G401 (cell line): ENCODE results near the gene PRKAR1B. TPM values are rescaled to one million over a fixed set of nuclear protein-coding genes. Genes with fewer than 3 reads are reported as not detected.
"Not testable (repeated sequence)": the region's sequence is repeated elsewhere in the genome, so short reads cannot be mapped to it uniquely, and the experiment has no call there.

Experiments used
- DNase-seq: peaks from one replicate; pipeline ENCODE4 v3.0.0-alpha.2; 2015; ENCODE audit warnings: low spot score
- in situ Hi-C: cut with HindIII; loops from 2 replicates; pipeline ENCODE4 v1.10.0; 2016; ENCODE audit warnings: low sequenced_read_pairs, mixed read lengths
- total RNA-seq: library from RNA; depleted of rRNA; stranded (reverse); fragments of >200 nt; shearing (Covaris generic); gene quantifications from 2 replicates; pipeline ENCODE4 v1.2.3, GENCODE V29; 2014

The PRKAR1B gene
- total RNA-seq, 1 experiment from 2014 or later = 83.1 TPM

DNA sequence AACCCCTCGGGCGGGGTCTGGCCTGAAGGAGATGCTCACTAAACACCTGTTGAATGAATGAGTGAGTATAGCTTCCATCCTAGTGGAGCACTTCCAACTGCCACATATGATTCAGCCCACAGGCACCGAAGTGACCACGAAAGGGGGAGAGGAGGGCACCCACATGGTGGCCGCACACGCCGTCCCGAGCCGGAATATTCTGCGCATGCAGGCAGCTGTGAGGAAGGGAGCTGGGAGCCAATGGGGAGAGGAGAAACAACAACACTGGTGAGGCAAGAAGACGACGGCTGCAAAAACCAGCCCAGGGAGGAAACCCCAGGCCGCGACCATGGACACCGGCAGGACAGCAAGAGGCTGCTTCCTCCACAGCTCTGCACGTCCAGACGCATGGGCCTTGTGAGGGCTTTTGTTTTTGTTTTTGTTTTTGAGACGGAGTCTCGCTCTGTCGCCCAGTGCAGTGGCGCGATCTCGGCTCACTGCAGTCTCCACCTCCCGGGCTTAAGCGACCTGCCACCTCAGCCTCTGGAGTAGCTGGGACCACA lies 67.7 kb downstream of the PRKAR1B start:
- DNase-seq = no peak
- in situ Hi-C loops = no loop called here

DNA sequence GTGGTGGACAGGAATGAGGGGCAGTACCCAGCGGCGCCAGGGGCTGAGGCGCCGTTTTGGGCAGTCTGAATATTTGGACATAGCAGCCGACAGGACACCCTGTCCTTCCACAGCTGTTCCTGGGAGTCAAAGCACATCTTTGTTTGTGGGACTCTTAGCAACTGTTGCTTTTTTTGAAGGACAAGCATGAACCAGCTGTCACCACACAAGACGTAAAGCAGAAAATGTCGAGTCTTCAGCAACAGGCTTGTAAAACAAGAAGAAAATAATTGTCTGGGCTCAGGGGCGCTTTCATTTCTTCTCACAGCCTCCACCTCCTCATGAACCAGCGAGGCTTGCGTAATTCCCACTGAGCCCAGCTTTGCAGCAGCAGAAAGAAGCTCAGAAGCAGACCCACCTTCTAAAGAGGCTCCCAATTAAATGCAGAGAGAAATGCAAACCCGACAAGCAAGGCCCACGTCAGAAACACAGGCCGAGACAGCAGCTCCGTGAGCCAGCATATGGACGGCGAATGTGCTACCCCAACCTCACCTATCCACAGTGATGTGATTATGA lies 69.4 kb downstream of the PRKAR1B start:
- no peak for DNase-seq
- in situ Hi-C loops = no loop called here

DNA sequence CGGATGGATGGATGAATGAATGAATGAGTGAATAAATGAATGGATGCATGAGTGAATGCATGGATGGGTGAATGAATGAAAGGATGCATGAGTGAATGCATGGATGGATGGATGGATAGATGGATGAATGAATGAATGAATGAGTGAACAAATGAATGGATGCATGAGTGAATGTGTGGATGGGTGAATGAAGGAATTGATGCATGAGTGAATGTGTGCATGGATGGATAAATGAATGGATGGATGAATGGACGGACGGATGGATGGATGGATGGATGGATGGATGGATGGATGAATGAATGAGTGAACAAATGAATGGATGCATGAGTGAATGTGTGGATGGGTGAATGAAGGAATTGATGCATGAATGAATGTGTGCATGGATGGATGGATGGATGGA lies 70.1 kb downstream of the PRKAR1B start:
- DNase-seq, in situ Hi-C loops: not testable (repeated sequence)

DNA sequence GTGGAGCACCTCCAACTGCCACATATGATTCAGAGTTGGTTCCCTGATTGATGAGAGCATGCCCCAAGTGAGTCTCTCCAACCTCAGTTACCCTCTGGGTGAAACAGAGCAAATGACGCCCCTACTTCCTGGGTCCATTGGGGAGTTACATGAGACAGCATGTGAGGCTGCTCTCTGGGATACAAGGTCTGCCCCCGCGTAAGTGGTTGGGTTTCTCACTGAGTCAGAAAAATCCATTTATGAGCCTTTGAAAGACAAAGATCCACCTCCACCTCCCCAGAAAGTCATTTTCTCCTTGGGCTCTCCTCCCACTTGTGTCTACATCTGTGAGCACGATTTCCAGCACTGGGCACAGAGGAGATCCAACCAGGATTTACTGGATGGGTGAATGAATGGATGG lies 71.3 kb downstream of the PRKAR1B start:
- in situ Hi-C loops = no loop called here
- no peak for DNase-seq

DNA sequence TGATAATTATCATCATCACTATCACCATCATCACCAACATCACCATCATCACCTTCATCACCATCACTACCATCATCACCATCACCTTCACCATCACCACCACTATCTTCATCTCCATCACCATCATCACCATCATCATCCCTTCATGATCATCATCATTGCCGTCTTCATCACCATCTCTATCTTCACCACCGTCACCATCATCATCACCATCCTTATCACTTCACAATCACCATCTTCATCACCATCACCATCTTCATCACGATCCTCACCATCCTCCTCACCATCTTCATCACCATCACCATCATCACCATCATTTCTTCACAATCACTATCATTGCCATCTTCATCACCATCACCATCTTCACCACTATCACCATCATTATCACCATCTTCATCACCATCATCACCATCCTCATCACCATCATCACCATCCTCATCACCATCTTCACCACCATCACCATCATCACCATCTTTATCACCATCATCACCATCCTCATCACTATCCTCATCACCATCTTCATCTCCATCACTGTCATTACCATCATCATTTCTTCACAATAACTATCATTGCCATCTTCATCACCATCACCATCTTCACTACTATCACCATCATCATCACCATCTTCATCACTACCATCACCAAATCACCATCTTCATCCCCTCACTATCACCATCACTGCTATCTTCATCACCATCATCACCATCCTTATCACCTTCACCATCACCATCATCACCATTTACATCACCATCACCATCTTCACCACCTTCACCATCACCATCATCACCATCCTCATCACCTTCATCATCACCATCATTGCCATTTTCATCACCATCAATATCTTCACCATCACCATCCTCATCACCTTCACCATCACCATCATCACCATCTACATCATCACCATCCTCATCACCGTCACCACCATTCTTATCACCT lies 73.0 kb downstream of the PRKAR1B start:
- in situ Hi-C loops = no loop called here
- DNase-seq = no peak

DNA sequence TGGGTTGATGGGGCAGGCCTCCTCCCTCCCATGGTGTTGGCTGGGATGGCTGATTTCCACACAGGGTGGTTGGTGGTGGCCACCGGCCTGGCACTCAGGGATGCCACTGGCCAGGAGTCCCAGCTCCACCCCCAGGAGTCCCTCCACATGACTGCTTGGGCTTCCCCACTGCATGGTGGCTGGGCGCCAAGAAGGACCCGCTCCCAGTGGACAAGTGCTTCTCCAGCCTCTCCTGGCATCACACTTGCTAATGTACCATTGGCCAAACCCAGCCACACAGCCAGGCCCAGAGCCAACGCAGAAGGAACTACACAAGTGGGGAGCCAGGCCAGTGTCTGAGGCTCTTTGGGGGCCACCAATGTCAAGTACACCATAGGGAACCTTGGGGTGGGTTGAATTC lies 74.2 kb downstream of the PRKAR1B start:
- DNase-seq = no peak
- in situ Hi-C loops = no loop called here

DNA sequence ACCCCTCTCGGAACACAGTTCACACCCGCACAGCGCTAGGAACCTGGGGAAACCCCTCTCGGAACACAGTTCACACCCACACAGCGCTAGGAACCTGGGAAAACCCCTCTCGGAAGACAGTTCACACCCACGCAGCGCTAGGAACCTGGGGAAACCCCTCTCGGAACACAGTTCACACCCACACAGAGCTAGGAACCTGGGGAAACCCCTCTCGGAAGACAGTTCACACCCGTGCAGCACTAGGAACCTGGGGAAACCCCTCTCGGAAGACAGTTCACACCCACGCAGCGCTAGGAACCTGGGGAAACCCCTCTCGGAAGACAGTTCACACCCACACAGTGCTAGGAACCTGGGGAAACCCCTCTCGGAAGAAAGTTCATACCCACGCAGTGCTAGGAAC lies 74.9 kb downstream of the PRKAR1B start:
- in situ Hi-C loops, DNase-seq: not testable (repeated sequence)

DNA sequence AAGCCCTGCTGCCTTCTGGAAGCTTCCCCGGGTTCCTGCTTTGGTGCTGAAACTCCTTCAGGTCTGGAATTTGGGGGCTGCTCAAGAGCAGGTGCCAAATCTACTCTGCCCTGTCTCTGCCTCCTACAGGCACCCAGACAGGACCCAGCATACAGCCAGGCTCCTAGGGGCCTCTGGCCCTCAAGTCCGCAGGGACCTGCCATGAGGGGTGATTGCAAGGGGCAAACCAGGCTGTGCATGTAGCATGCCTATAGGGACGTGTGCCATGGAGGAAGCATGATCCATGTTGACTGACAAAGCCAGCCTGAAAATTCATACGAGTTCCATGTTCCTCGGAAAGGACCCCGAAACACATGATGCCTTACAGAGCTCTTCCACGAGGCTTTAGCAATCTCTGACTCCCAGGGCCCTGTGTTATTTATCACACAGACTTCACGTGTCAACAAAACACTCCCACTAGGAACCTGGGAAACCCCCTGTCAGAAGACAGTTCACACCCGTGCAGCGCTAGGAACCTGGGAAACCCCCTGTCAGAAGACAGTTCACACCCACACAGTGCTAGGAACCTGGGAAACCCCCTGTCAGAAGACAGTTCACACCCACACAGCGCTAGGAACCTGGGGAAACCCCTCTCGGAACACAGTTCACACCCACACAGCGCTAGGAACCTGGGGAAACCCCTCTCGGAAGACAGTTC lies 75.9 kb downstream of the PRKAR1B start:
- DNase-seq = no peak
- in situ Hi-C loops = no loop called here

DNA sequence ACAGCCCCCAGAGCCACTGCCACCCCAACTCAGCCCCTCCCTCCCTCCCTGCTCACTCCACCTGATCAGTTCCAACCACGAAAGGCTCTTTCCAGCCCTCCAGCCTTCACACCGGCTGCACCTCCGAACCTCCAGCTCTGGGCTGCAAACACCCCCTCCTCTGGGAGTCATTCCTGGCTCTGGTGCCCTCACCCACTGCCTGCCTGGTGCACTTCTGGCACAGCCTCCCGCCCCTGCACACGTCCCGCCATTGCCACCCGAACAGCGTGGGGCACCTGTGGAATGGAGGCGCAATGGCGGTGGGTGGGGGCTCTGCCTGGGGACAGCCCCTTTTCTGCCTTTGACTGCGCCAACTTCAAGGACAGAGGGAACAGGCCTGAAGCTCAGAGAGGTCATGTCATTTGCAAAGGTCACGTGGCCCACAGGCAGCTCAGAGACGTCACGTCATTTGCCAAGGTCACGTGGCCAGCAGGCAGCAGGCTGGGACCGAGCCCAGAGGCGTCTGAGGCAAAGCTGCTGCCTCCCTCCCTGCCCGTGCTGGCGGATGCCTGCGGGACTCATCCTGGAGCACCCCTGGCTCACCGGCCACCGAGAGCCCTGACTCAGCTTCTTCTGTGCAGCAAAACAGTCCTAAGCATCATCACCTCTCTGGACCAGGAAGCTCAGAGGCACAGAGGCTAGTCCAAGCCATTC lies 76.6 kb downstream of the PRKAR1B start:
- in situ Hi-C loops = no loop called here
- peak; percentile 64 for DNase-seq

DNA sequence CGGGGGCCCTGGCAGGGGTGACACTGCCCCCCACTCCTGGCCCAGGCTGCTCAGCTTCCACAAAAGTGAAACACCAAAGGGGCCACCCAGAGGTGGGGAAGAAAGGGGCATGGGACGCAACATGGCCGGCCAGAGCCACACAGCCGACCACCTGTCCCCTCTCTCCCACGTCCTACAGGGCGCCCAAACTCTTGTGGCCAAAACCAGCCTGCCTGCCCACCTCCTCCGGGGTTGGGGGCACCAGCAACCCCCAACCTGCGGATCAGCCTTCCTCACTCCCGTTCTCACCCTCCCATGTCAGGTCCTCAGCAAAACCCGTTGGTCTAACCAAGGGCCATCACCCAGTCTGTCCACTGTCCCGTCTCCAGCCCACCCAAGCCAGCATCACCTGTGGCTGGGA lies 80.1 kb downstream of the PRKAR1B start:
- DNase-seq = no peak
- in situ Hi-C loops = no loop called here

DNA sequence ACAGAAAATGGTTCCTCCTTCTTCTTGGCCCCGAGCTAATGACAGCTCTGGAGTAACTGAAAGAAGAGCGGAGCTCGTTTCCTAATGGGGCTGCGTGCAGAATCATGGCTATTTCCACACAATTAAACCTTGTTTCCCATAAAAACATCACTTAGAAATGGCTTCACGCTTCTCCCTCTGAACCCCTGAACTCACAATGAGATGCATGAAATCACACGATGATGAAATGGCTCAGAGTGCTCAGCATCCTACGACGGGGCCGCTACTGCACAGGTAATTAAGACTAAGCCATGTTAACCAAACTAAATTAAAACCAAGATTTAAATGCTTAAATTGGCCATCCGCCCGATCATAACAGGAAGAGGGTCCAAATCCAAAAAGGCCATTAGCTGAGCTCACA lies 80.6 kb downstream of the PRKAR1B start:
- in situ Hi-C loops = no loop called here
- DNase-seq = no peak

DNA sequence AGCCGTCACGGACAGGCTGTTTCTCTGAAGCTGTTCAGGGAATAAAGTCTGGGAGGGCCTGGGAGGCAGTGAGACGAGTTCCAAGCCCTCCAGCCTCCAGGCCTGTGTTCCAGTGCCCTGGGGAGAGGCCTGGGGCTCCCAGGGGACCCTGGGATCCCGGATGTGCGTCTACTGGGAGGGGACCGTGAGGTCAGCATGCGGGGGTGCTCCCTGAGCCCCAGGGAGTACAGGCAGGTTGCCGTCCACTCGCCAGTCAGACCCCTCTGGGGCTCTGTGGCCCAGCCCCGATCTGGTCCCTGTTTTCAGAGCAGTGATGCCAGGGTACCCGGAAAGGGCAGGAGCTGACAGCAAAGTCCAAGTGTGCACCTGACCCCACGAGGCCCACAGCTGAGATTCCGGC lies 81.5 kb downstream of the PRKAR1B start:
- DNase-seq = no peak
- in situ Hi-C loops = no loop called here

DNA sequence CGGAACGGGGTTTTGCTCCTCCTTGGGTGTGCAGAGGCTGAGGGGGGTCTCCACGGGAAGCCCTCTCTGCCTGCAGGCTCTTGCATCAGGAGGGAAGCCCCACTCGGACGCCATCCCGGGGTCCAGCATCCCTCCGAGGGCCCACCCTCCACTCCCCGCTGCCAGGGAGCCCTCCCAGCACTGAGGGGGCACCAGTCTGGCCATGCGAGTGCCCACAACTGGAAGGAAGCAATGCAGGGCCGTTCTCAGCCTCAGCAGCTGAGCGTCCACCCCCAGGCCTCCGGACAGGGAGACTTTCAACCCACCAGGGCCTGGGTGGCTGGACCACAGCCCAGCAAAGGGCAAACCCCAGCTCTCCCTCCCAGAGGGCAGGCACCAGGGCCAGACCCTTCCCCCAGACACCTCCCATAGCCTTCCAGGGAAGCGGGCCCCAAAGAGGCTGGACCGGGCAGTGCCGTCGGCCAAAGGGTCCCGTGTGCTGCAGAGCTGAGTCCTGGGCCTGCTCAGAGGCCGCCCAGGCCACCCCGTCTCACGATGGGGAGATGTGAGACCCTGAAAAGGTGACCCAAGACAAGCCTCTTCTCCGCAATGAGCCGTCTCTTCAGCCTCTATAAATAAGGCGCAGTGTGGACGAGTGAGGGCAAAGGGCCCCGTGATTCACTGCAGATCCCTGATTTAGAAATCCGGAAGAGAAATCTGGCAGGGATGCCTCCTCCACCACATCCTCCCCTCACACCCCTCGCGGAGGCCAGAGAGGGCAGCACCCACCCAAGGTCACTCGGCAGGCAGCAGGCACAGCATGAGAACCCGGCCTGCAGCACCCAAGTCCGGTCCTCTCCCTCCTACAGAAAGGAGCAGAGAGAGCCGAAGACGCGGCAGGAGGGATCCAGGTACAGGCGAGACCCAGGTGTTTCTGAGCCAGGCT lies 82.4 kb downstream of the PRKAR1B start:
- DNase-seq = no peak
- in situ Hi-C loops = no loop called here

DNA sequence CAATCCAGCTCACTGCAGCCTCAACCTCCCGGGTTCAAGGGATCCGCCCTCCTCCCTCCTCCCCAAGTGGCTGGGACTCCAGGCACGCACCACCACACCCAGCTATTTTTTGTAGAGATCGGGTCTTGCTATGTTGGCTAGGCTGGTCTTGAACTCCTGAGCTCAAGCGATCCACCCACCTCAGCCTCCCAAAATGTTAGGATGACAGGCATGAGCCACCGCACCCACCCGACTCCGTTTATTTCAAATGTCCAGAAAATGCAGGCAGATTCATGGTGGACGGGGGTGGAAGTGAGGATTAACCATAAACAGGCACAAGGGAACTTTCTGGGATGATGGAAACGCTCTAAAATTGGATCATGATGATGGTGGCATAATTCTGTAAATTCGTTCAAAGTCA lies 85.1 kb downstream of the PRKAR1B start:
- in situ Hi-C loops = no loop called here
- DNase-seq = no peak

DNA sequence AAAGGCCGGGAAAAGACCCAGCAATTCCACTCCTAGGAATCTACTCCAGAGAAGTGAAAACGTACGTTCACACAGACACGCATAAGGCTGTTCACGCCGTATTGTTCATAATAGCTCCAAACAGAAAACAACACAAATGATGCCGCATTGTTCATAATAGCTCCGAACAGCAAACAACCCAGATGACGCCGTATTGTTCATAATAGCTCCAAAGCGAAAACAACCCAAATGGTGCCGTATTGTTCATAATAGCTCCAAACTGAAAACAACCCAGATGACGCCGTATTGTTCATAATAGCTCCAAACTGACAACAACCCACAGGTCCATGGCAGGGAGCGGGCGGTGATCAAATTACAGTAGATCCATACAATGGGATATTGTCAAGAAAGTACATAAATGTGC lies 85.8 kb downstream of the PRKAR1B start:
- in situ Hi-C loops = no loop called here
- no peak for DNase-seq

DNA sequence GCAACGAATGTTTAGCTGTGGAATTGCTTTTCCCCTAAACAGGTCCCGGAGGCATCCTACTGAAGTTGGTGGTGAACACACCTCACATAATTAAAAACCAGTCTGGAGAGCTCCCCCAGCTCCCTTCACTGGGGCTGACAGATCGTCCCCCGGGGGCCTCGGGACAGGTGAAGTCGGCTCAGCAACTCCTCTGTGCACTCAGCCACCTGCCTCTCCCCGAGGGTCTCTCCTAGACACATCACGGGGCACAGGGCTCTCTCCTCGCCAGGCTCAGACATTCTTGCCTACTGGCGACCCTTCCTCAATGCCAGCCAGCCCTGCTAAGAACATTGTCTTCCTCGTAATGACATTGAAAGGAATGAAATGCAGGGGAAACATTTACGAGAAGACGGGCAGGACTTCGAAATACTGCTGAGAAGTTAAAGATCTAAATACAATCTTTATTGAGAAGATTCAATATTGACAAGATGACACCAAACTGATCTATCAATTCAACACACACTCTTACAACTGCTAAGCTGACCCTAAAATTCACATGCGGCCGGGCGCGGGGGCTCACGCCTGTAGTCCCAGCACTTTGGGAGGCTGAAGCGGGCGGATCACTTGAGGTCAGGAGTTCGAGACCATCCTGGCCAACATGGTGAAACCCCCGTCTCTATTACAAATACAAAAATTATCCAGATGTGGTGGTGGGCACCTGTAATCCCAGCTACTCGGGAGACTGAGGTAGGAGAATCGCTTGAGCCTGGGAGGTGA lies 88.6 kb downstream of the PRKAR1B start:
- in situ Hi-C loops = no loop called here
- no peak for DNase-seq

DNA sequence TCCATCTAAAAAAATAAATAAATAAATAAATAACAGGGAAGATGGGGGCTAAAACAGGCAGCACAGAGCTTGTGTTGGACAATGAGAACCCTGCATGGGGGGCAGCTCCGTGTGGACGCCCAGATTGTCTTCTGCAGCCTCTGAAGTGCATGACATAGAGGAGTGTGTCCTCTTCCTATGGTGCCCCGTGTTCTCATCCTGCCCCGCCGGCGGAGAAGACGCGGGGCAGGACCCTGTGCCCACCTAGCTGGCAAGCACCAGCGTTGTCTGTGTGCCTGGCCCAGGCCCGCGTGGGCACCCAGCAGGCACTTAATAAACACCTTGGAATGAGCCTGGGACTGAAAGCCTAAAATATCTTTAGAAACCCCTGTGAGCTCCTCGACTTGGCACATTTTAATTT lies 89.3 kb downstream of the PRKAR1B start:
- in situ Hi-C loops = no loop called here
- no peak for DNase-seq

DNA sequence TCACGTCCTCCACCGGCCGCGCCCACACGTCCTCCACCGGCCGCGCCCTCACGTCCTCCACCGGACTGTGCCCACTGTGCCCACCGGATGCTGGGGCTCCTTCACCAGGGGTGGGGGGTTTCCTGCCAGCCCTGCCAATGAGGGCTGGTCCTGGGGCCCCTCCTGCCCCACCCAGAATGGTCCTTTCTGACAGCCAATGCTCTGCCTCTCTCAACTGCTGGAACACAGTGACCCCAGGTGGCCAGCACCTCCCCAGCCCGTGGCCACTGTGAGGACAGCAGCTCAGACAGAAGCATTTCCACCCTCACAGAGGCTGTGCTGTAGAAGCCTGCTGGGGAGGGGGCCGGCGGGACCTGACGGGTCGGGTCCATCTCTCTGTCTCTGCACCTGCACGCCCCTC lies 90.7 kb downstream of the PRKAR1B start:
- no peak for DNase-seq
- in situ Hi-C loops = no loop called here
